GM19438 (cell line): ENCODE measurements around the gene PORCN.
"Not testable (repeated sequence)": the region's sequence is repeated elsewhere in the genome, so short reads cannot be mapped to it uniquely, and the experiment has no call there.

Experiments used
- ATAC-seq: cut with Tn5 transposase; IDR thresholded peaks from one replicate; pipeline ENCODE4 v1.9.1; 2021; ENCODE audit warnings: low read depth; ENCODE audit not compliant: unreplicated experiment

PORCN gene

GRCh38 chrX:48538641-48539344, 30.0 kb downstream of the PORCN start:
- no peak for ATAC-seq

DNA sequence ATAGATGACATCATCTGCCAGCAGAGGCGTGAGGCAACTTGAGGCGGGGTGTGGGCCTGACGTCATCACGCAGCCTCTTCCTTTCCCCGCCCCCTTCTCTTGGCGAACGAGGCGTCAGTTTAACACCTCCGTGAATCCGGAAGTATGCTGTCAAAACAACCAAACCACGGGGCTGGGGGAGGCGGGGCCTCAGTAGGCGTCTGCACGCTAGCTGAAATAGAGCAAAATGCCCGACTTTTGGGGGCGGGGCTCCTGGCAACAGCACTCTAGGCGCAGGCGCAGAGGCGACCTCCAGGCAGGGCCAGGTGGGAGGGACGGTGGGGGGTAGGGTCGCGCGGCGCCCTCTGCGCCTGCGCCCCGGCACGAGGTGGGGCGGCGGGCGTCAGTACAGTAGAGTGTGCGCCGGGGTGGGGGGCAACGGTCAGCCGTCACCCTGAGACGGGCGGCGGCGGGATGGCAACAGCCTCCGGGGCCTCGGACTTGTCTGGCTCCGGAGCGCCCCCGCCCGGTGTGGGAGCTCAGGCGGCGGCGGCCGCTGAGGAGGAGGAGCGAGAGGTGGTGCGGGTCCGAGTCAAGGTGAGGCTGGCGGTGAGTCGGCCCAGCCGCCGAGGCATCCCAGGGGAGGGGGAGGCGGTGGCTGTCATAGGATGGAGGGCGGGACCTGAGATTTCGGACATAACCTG, 30.7 kb downstream of the PORCN start, which contains the start of gene TBC1D25:
Gene TBC1D25 (plus strand): TSS at position 370 of the 683 bp plus-strand sequence. CDS start 84 bp downstream, at position 454.
- peak; percentile 69 for ATAC-seq

GRCh38 chrX:48540028-48540375, 31.2 kb downstream of the PORCN start:
- peak; percentile 25 for ATAC-seq

DNA sequence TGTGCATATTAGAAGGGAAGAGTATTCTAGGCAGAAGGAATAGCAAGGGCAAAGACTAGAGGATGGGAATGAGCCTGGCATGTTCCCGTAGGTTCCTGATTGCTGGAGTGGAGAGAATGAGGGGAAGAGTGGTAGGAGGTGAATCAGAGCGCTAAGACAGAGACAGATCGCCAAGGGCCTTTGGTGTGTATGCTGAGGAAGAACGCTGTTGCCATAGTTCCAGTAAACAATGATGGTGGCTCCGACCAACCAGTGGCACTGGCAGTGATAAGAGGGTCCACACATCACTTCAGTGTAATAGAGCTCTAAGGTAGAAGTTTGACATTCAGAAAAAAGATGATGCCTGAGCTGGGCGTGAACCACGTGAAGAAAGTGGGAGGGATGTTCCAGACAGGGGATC, 31.7 kb downstream of the PORCN start:
- no peak for ATAC-seq

DNA sequence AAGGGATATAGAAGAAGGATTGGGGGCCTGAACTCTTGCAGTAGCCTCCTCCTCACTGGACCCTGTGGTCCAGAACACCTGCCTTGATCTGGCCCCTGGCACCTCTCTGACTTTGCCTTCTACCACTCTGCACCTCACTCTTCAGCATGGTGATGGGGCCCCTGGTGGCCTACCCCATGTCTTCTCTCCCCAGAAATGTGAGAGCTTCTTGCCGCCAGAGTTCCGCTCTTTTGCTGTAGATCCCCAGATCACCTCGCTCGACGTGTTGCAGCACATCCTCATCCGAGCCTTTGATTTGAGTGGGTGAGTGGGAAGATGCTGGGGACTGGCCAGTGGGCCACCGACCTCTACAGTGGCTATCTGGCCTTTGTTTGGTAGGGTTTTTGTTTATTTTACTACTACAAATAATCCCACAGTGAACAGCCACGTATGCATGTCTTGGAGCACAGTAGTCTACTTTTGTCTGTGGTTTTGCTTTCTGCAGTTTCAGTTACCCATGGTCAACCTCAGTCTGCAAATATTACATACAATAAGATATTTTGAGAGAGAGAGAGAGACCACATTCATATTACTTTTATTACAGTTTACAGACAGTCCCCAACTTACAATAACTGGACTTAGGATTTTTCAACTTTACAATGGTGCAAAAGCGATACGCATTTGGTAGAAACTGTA, 32.5 kb downstream of the PORCN start:
- ATAC-seq, result no peak

GRCh38 chrX:48548871-48549270, 40.1 kb downstream of the PORCN start:
- no peak for ATAC-seq

GRCh38 chrX:48555731-48556325, 47.0 kb downstream of the PORCN start:
- not testable (repeated sequence) for ATAC-seq

DNA sequence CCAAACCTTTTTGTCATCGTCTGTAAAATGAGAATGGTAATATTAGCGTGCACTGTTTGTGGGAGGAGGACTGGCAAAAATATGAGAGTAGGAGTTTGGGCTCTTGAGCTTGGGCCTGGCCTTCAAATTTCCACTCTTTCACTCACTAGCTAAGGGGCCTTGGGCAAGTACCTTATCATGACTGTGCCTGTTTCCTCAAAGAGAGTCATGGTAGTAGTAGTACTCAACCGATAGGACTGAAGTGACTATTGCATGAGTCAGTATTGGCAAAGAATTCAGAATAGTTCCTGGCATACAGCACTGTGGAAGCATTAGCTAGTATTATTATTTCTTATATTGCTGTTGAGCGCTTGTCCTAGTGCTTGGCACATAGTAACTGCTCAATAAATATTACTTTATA, 49.5 kb downstream of the PORCN start:
- no peak for ATAC-seq

DNA sequence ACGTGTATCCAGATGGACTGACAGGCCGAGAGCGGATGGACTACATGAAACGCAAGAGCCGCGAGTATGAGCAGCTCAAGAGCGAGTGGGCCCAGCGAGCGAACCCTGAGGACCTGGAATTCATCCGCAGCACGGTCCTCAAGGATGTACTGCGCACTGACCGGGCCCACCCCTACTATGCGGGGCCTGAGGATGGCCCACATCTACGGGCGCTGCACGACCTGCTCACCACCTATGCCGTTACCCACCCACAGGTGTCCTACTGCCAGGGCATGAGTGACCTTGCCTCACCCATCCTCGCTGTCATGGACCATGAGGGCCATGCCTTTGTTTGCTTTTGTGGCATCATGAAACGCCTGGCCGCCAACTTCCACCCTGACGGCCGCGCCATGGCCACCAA, 50.8 kb downstream of the PORCN start:
- no peak for ATAC-seq

GRCh38 chrX:48560056-48560455, 51.3 kb downstream of the PORCN start:
- ATAC-seq, result no peak

DNA sequence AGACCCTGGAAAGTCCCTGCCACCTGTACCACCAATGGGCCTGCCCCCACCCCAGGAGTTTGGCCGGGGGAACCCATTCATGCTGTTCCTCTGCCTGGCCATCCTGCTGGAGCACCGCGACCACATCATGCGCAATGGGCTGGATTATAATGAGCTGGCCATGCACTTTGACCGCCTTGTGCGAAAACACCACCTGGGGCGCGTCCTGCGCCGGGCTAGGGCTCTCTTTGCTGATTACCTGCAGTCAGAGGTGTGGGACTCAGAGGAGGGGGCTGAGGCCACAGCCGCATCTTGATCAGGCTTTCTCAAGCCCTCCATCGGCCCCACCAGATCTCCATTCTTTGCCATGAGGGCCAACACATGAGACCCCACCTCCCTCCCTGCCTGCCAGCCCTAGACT, 51.9 kb downstream of the PORCN start:
- ATAC-seq, result no peak

DNA sequence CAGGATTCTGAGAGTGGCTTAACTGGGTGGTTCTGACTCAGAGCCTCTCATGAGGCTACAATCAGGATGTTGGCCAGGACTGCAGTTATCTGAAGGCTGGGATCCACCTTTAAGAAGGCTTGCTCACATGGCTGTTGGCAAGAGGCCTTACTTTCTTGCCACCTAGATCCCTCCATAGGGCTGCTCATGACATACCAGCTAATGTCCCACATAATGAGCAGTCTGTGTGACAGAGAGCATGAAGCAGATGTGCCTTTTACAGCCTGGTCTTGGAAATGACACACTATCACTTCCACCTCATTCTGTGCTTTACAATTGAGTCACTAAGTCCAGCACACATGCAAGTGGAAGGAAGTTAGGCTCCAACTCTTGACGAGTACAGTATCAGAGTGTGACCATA, 61.2 kb downstream of the PORCN start:
- ATAC-seq, result no peak
